HepG2 (cell line): ENCODE data around the gene TSSK6. TPM values are rescaled to one million over a fixed set of nuclear protein-coding genes. Genes with fewer than 3 reads are reported as not detected.

Source experiments
- CREB1 ChIP-seq, 2 experiments: fragments of 450-650 bp in 1 of 2; IDR thresholded peaks; 2 replicates each; pipeline ENCODE4 v1.6.1; 2016 to 2017; ENCODE audit warnings: control low read depth in 1 of 2, mild to moderate bottlenecking in 1 of 2, missing compliant biosample characterization in 1 of 2, missing genetic modification characterization in 1 of 2
- GATAD2A ChIP-seq: IDR thresholded peaks from 2 replicates; pipeline ENCODE4 v1.6.1; 2016
- GPN1 ChIP-seq: sonication (generic); formaldehyde crosslinking; IDR thresholded peaks from 2 replicates; pipeline ENCODE4 v1.5.1; 2020; ENCODE audit warnings: missing genetic modification reagents, borderline replicate concordance
- HOXD1 ChIP-seq: sonication (generic); formaldehyde crosslinking; IDR thresholded peaks from 2 replicates; pipeline ENCODE4 v1.5.0; 2020; ENCODE audit warnings: missing genetic modification reagents
- KDM4B ChIP-seq: sonication (generic); formaldehyde crosslinking; IDR thresholded peaks from 2 replicates; pipeline ENCODE4 v1.4.0; 2020; ENCODE audit warnings: missing genetic modification reagents
- MAFG ChIP-seq: sonication (generic); formaldehyde crosslinking; IDR thresholded peaks from 2 replicates; pipeline ENCODE4 v1.5.1; 2020; ENCODE audit warnings: mild to moderate bottlenecking, missing genetic modification reagents
- REPIN1 ChIP-seq: sonication (generic); formaldehyde crosslinking; IDR thresholded peaks from 2 replicates; pipeline ENCODE4 v1.8.0; 2022; ENCODE audit warnings: missing genetic modification reagents, low read depth, mild to moderate bottlenecking, borderline replicate concordance
- RFXANK ChIP-seq: IDR thresholded peaks from 2 replicates; pipeline ENCODE4 v1.6.1; 2016
- SOX13 ChIP-seq, 3 experiments: fragments of 450-650 bp in 1 of 3; sonication (generic) in 1 of 3; formaldehyde crosslinking in 1 of 3; IDR thresholded peaks in 2 of 3; conservative IDR thresholded peaks in 1 of 3; 2 replicates each; pipeline versions ENCODE4 v1.5.0 to v1.6.1; 2016 to 2020; ENCODE audit warnings: antibody characterized with exemption in 1 of 3, mild to moderate bottlenecking in 1 of 3, missing compliant biosample characterization in 1 of 3, missing genetic modification reagents in 1 of 3, moderate library complexity in 1 of 3
- SRF ChIP-seq: IDR thresholded peaks from 2 replicates; pipeline ENCODE4 v1.6.1; 2011; ENCODE audit warnings: mild to moderate bottlenecking, low read depth, low read length, moderate library complexity
- ZBTB8A ChIP-seq: sonication (generic); formaldehyde crosslinking; IDR thresholded peaks from 2 replicates; pipeline ENCODE4 v1.4.0; 2020; ENCODE audit warnings: mild to moderate bottlenecking, low read depth, missing genetic modification reagents, borderline replicate concordance
- ZNF224 ChIP-seq: sonication (generic); formaldehyde crosslinking; IDR thresholded peaks from 2 replicates; pipeline ENCODE4 v1.5.0; 2020; ENCODE audit warnings: mild to moderate bottlenecking, missing genetic modification reagents
- ZNF577 ChIP-seq: sonication (generic); formaldehyde crosslinking; IDR thresholded peaks from 2 replicates; pipeline ENCODE4 v1.4.0; 2020; ENCODE audit warnings: mild to moderate bottlenecking, low read depth, missing genetic modification reagents, borderline replicate concordance
- ZNF878 ChIP-seq: sonication (generic); formaldehyde crosslinking; IDR thresholded peaks from 2 replicates; pipeline ENCODE4 v1.8.1; 2023; ENCODE audit warnings: mild to moderate bottlenecking, missing genetic modification reagents, moderate library complexity
- ZNF883 ChIP-seq: sonication (generic); formaldehyde crosslinking; IDR thresholded peaks from 2 replicates; pipeline ENCODE4 v1.5.1; 2020; ENCODE audit warnings: mild to moderate bottlenecking, missing genetic modification reagents; ENCODE audit errors: not compliant biosample characterization
- polyA plus RNA-seq, 8 experiments: library from polyadenylated mRNA; depleted of rRNA in 3 of 8; stranded (reverse) in 7 of 8; unstranded in 1 of 8; fragments of >200 nt; fragmentation: Illumina TruSeq in 4 of 8; extraction: Trizol in 4 of 8; gene quantifications; 2 replicates each; pipeline versions ENCODE4 v1.2.1 to v1.2.3, GENCODE V29; 2011 to 2016; ENCODE audit warnings: low read depth in 4 of 8, missing spikeins in 1 of 8, mixed read lengths in 1 of 8; ENCODE audit not compliant: insufficient read depth in 1 of 8
- total RNA-seq, 5 experiments: library from RNA; depleted of rRNA; stranded (reverse); fragments of >200 nt; fragmentation: Illumina TruSeq; extraction: Trizol; gene quantifications; 2 replicates each; pipeline ENCODE4 v1.2.3, GENCODE V29; 2016; ENCODE audit warnings: low read depth in 1 of 5
- TF ChIP-seq, protein P1 (sequence below): sonication (generic); formaldehyde crosslinking; IDR thresholded peaks from 2 replicates; pipeline ENCODE4 v1.4.0; 2020; ENCODE audit warnings: mild to moderate bottlenecking, missing genetic modification reagents, borderline replicate concordance
- TF ChIP-seq, protein P2 (sequence below): IDR thresholded peaks from 2 replicates; pipeline ENCODE4 v1.6.1; 2016; ENCODE audit warnings: mild to moderate bottlenecking
- TF ChIP-seq, protein P3 (sequence below): sonication (generic); formaldehyde crosslinking; IDR thresholded peaks from 2 replicates; pipeline ENCODE4 v1.4.0; 2020; ENCODE audit warnings: low read depth, missing genetic modification reagents

The TSSK6 gene
- total and polyA plus RNA-seq, 2 of the 13 experiments (the other 11 are each of a cell fraction or from before 2014, with no cell fraction given): 0.71 to 1.2 TPM

DNA sequence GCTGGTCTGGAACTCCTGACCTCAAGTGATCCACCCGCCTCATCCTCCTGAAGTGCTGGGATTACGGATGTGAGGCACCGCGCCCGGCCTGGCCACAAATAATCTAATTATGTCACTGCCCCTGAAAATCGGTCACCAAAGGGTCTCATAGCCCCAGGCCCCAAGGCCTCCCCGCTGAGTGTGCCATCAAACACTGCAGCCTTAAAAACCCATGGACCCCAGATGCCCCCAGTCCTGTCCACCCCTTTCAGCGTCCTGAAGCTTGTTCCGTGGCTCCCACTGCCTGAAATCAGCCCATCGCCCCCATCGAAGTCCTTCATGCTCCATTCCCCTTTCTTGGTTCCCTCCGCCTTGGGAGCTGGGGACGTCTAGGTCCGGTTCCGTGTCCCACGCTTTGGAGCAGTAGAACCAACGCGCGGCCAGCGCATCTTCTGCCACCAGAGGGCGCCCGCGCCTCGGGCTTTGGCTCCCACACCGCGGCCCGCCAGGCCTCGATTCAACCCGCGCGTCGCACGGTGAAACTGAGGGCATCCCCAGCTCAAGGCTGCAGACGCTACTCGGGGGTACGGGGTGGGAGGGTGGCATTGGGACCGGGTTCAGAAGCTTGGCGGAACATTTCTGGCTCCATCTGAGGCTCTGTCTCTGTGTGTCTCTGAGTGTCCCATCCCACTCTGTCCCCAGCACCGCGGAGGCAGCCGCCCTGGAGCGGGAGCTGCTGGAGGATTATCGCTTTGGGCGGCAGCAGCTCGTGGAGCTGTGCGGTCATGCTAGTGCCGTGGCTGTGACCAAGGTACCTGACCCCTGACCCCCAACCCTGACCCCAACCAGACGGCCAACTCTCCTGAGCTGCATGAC is 16.8 kb upstream of the TSSK6 start (continued):
- TF ChIP-seq SOX13 (IDR thresholded peaks at IDR 0.05) (no peak), SOX13 (CRISPR knock-in tag; conservative IDR thresholded peaks at IDR 0.05 in 1 of 2, IDR thresholded peaks at IDR 0.05 in 1 of 2) (no peak), RFXANK (no peak), ZBTB8A (CRISPR knock-in tag) (no peak), GPN1 (no peak), MAFG (CRISPR knock-in tag) (peak; percentile 35; the same call in 1 of the 2 replicates), HOXD1 (CRISPR knock-in tag) (no peak), ZNF224 (CRISPR knock-in tag) (peak; percentile 40; the same call in 1 of the 2 replicates), ZNF878 (no peak), ZNF883 (CRISPR knock-in tag) (peak; percentile 25), REPIN1 (CRISPR knock-in tag) (no peak), ZNF577 (CRISPR knock-in tag) (no peak), KDM4B (CRISPR knock-in tag) (0 out of 2 replicates have a peak, but pooled peaks have one; percentile 34), CREB1 (IDR thresholded peaks at IDR 0.05) (no peak), CREB1 (CRISPR knock-in tag; IDR thresholded peaks at IDR 0.05) (no peak), GATAD2A (0 out of 2 replicates have a peak, but pooled peaks have one; percentile 13), SRF (no peak)
- TF ChIP-seq, protein P1, sequence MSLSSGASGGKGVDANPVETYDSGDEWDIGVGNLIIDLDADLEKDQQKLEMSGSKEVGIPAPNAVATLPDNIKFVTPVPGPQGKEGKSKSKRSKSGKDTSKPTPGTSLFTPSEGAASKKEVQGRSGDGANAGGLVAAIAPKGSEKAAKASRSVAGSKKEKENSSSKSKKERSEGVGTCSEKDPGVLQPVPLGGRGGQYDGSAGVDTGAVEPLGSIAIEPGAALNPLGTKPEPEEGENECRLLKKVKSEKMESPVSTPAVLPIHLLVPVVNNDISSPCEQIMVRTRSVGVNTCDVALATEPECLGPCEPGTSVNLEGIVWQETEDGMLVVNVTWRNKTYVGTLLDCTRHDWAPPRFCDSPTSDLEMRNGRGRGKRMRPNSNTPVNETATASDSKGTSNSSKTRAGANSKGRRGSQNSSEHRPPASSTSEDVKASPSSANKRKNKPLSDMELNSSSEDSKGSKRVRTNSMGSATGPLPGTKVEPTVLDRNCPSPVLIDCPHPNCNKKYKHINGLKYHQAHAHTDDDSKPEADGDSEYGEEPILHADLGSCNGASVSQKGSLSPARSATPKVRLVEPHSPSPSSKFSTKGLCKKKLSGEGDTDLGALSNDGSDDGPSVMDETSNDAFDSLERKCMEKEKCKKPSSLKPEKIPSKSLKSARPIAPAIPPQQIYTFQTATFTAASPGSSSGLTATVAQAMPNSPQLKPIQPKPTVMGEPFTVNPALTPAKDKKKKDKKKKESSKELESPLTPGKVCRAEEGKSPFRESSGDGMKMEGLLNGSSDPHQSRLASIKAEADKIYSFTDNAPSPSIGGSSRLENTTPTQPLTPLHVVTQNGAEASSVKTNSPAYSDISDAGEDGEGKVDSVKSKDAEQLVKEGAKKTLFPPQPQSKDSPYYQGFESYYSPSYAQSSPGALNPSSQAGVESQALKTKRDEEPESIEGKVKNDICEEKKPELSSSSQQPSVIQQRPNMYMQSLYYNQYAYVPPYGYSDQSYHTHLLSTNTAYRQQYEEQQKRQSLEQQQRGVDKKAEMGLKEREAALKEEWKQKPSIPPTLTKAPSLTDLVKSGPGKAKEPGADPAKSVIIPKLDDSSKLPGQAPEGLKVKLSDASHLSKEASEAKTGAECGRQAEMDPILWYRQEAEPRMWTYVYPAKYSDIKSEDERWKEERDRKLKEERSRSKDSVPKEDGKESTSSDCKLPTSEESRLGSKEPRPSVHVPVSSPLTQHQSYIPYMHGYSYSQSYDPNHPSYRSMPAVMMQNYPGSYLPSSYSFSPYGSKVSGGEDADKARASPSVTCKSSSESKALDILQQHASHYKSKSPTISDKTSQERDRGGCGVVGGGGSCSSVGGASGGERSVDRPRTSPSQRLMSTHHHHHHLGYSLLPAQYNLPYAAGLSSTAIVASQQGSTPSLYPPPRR: no peak
- TF ChIP-seq, protein P2, sequence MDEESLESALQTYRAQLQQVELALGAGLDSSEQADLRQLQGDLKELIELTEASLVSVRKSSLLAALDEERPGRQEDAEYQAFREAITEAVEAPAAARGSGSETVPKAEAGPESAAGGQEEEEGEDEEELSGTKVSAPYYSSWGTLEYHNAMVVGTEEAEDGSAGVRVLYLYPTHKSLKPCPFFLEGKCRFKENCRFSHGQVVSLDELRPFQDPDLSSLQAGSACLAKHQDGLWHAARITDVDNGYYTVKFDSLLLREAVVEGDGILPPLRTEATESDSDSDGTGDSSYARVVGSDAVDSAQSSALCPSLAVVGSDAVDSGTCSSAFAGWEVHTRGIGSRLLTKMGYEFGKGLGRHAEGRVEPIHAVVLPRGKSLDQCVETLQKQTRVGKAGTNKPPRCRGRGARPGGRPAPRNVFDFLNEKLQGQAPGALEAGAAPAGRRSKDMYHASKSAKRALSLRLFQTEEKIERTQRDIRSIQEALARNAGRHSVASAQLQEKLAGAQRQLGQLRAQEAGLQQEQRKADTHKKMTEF (CRISPR knock-in tag): no peak
- TF ChIP-seq, protein P3, sequence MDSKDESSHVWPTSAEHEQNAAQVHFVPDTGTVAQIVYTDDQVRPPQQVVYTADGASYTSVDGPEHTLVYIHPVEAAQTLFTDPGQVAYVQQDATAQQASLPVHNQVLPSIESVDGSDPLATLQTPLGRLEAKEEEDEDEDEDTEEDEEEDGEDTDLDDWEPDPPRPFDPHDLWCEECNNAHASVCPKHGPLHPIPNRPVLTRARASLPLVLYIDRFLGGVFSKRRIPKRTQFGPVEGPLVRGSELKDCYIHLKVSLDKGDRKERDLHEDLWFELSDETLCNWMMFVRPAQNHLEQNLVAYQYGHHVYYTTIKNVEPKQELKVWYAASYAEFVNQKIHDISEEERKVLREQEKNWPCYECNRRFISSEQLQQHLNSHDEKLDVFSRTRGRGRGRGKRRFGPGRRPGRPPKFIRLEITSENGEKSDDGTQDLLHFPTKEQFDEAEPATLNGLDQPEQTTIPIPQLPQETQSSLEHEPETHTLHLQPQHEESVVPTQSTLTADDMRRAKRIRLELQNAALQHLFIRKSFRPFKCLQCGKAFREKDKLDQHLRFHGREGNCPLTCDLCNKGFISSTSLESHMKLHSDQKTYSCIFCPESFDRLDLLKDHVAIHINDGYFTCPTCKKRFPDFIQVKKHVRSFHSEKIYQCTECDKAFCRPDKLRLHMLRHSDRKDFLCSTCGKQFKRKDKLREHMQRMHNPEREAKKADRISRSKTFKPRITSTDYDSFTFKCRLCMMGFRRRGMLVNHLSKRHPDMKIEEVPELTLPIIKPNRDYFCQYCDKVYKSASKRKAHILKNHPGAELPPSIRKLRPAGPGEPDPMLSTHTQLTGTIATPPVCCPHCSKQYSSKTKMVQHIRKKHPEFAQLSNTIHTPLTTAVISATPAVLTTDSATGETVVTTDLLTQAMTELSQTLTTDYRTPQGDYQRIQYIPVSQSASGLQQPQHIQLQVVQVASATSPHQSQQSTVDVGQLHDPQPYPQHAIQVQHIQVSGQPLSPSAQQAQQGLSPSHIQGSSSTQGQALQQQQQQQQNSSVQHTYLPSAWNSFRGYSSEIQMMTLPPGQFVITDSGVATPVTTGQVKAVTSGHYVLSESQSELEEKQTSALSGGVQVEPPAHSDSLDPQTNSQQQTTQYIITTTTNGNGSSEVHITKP (CRISPR knock-in tag): no peak
